C4-2B (cell line): Measurements from ENCODE around the gene CDH11.

Source experiments
- CTCF ChIP-seq: fragments of 450-650 bp; conservative IDR thresholded peaks from 2 replicates; pipeline ENCODE4 v1.5.1; 2017; ENCODE audit warnings: mild to moderate bottlenecking
- ZFX ChIP-seq: fragments of 450-650 bp; IDR thresholded peaks from 2 replicates; pipeline ENCODE4 v1.6.1; 2017

- TF ChIP-seq CTCF: no peak
- TF ChIP-seq ZFX: no peak
These were observed 117.3 kb downstream of the CDH11 start for GRCh38 chr16:65004570-65004969.
